Type B pancreatic cell (in vitro differentiated cells): ENCODE results near the gene CAND2. TPM values are rescaled to one million over a fixed set of nuclear protein-coding genes. Genes with fewer than 3 reads are reported as not detected.

Experiments
- DNase-seq: peaks from one replicate; pipeline ENCODE4 v3.0.0; 2021; ENCODE audit warnings: mixed read lengths; ENCODE audit not compliant: unreplicated experiment; ENCODE audit errors: extremely low spot score
- H3K27ac Mint-ChIP-seq: 2 replicates; pipeline ENCODE4 v1.8.0; 2021; ENCODE audit warnings: mild to moderate bottlenecking, mixed read lengths
- H3K27me3 Mint-ChIP-seq: 2 replicates; pipeline ENCODE4 v1.8.0; 2021; ENCODE audit warnings: mixed read lengths
- H3K36me3 Mint-ChIP-seq: 2 replicates; pipeline ENCODE4 v1.8.0; 2021; ENCODE audit warnings: mixed read lengths
- H3K4me1 Mint-ChIP-seq: one replicate; pipeline ENCODE4 v1.8.0; 2021; ENCODE audit warnings: mixed read lengths; ENCODE audit not compliant: unreplicated experiment
- H3K4me3 Mint-ChIP-seq: 2 replicates; pipeline ENCODE4 v1.8.0; 2021; ENCODE audit warnings: mild to moderate bottlenecking, mixed read lengths
- H3K9me3 Mint-ChIP-seq: 2 replicates; pipeline ENCODE4 v1.8.0; 2021; ENCODE audit warnings: mixed read lengths
- total RNA-seq: library from RNA; stranded (reverse); gene quantifications from 2 replicates; pipeline ENCODE4 v1.2.1, GENCODE V29; 2021; ENCODE audit warnings: low replicate concordance
- TF ChIP-seq, protein P1 (sequence below): fragments of 200-600 bp; sonication (generic); conservative IDR thresholded peaks from 2 replicates; pipeline ENCODE4 v1.5.0; 2021; ENCODE audit warnings: antibody characterized with exemption, mild to moderate bottlenecking

The CAND2 gene
- total RNA-seq, 1 donor from 2014 or later, result 11.1 TPM

DNA sequence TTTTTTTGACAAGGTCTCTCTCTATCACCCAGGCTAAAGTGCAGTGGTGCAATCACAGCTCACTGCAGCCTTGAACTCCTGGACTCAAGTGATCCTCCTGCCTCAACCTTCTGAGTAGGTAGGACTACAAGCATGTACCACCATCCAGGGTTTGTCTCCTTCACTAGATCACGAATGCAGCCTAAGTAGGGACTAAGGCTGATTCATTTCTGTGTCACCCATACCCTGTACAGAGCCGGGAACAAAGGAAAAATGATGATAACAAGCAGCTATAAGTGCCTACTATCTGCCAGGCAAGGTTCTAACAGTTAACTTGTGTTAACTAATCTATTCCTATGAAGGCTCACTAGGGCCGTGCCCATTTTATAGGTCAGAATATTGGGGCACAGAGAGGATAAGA is 44.4 kb upstream of the CAND2 start:
- H3K4me1 Mint-ChIP-seq, result peaks cover 5% of the 10 kb centered on the region
- DNase-seq, result no peak
- no peaks in the 10 kb centered on the region for H3K9me3 Mint-ChIP-seq
- H3K27me3 Mint-ChIP-seq, result no peaks in the 10 kb centered on the region
- H3K4me3 Mint-ChIP-seq, result no peak overlapping the region
- H3K36me3 Mint-ChIP-seq, result no peaks in the 10 kb centered on the region
- TF ChIP-seq, protein P1, sequence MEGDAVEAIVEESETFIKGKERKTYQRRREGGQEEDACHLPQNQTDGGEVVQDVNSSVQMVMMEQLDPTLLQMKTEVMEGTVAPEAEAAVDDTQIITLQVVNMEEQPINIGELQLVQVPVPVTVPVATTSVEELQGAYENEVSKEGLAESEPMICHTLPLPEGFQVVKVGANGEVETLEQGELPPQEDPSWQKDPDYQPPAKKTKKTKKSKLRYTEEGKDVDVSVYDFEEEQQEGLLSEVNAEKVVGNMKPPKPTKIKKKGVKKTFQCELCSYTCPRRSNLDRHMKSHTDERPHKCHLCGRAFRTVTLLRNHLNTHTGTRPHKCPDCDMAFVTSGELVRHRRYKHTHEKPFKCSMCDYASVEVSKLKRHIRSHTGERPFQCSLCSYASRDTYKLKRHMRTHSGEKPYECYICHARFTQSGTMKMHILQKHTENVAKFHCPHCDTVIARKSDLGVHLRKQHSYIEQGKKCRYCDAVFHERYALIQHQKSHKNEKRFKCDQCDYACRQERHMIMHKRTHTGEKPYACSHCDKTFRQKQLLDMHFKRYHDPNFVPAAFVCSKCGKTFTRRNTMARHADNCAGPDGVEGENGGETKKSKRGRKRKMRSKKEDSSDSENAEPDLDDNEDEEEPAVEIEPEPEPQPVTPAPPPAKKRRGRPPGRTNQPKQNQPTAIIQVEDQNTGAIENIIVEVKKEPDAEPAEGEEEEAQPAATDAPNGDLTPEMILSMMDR, result no peak
- peak overlapping the region; percentile 86 for H3K27ac Mint-ChIP-seq

DNA sequence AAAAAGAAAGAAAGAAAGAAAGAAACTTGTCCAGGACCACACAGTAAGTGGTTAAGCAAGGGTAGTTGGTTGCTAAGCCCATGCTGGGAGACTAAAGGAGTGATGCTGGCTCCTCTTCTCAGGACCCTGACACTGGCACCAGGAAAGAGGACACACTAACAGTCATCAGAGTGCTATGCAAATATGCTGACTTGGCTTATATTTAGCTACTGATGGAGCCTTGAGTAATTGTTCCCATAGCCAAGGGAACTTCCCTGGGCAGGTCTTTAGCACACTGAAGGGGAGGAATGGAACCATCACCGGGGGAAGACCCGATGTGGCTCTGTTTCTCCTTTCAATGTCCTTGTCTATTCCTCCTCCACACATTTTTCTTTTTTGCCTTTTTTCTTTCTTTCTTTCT is 43.7 kb upstream of the CAND2 start:
- H3K4me3 Mint-ChIP-seq, result no peak overlapping the region
- no peaks in the 10 kb centered on the region for H3K27me3 Mint-ChIP-seq
- TF ChIP-seq, protein P1, result no peak
- H3K9me3 Mint-ChIP-seq, result no peaks in the 10 kb centered on the region
- H3K27ac Mint-ChIP-seq, result peak overlapping the region; percentile 9
- no peaks in the 10 kb centered on the region for H3K36me3 Mint-ChIP-seq
- no peak for DNase-seq
- H3K4me1 Mint-ChIP-seq, result peaks cover 5% of the 10 kb centered on the region

DNA sequence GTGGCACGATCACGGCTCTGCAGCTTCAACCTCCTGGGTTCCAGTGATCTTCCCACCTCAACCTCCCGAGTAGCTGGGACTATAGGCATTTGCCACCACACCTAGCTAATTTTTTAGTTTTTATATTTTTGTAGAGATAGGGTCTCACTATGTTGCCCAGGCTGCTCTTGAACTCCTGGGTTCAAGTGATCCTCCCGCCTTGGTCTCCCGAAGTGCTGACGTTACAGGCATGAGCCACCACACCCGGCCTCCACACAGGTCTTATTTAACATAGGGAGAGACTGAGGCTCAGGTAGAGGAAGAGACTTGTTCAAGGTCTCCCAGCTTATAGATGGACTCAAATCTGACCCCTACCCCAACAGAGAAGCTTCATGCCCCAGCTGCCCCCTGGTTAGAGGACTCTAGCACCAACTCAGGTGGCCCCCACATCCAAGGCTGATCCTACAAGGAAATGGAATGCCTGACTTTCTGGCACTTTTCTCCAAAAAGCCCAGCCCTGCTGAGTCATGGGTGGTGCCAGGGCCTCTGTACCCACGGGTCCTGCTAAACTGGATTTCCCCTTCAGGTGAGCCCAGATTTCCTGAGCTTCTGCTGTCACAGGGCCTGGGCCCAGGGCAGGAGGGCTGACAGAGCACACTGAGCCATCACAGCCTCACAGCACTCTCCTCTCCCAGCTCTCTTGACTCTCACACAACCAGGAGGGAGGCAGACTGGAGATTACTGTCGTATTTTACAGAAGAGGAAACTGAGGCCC is 43.0 kb upstream of the CAND2 start:
- H3K27me3 Mint-ChIP-seq, result no peaks in the 10 kb centered on the region
- H3K36me3 Mint-ChIP-seq, result no peaks in the 10 kb centered on the region
- no peak for DNase-seq
- peaks cover 9% of the 10 kb centered on the region for H3K4me1 Mint-ChIP-seq
- H3K9me3 Mint-ChIP-seq, result no peaks in the 10 kb centered on the region
- H3K27ac Mint-ChIP-seq, result peak overlapping the region; percentile 80
- H3K4me3 Mint-ChIP-seq, result peak overlapping the region; percentile 51
- TF ChIP-seq, protein P1, result no peak

DNA sequence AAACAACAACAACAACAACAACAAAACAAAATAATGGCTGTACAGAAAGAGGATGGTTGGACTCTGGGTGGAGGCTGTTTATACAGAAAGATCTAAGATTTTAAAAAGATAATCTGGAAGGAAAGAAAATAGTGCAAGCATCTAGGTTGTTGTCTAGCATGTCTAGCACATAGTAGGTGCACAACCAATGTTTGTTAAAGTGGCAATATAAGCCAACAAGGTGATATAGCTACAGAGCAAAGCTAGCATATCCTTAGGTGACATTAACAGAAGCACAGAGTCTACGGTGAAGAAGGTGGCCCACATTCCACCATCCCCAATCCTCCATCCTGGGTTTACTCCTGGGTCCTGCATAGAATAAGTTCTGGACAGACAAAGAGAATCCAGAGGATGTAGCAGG is 42.2 kb upstream of the CAND2 start:
- Mint-ChIP-seq H3K4me3 (no peak overlapping the region), H3K27ac (no peak overlapping the region), H3K4me1 (peaks cover 13% of the 10 kb centered on the region), H3K9me3 (no peaks in the 10 kb centered on the region), H3K36me3 (no peaks in the 10 kb centered on the region), H3K27me3 (no peaks in the 10 kb centered on the region)
- TF ChIP-seq, protein P1, result no peak
- DNase-seq, result no peak

DNA sequence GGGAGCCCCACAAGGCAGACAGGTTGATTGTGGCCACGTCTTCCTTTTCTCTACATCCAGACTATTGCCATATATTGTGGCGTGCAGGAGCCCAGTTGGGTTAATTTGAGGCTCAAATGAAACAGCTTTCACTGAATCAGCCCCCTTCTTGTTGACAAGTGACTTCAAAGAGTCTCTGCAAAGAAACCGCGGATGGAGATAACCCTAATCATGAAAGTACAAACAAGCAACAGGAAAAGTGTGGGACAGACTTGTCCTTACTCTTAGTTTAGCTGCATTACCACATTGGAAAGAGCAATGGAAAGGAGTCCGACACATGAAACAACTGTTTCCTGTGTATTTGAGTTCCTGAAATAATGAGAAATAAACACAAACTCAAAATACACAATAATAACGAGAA is 40.7 kb upstream of the CAND2 start:
- Mint-ChIP-seq H3K4me3 (no peak overlapping the region), H3K36me3 (no peaks in the 10 kb centered on the region), H3K27ac (no peak overlapping the region), H3K27me3 (no peaks in the 10 kb centered on the region), H3K9me3 (no peaks in the 10 kb centered on the region), H3K4me1 (peaks cover 25% of the 10 kb centered on the region)
- TF ChIP-seq, protein P1, result no peak
- DNase-seq, result no peak

DNA sequence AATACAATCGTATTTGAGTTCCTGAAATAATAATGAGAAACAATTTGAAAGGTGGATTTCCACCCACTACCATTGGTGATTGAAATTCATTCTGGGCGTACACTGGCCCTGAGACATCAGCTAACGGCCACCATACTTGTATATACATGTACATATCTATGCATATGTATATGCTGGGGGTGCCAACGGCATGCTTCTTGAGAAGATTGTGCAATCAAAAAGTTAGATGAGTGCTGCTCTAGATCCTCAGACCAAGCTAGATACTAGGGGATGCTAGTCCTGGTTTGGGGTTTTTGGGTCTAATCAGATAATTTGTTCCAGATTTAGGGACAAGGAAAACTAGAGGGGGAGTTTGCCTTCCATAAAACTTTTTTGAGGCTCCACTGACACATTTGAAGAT is 40.3 kb upstream of the CAND2 start:
- no peaks in the 10 kb centered on the region for H3K9me3 Mint-ChIP-seq
- no peak overlapping the region for H3K4me3 Mint-ChIP-seq
- no peak overlapping the region for H3K27ac Mint-ChIP-seq
- TF ChIP-seq, protein P1, result no peak
- no peaks in the 10 kb centered on the region for H3K36me3 Mint-ChIP-seq
- no peak for DNase-seq
- peaks cover 25% of the 10 kb centered on the region for H3K4me1 Mint-ChIP-seq
- no peaks in the 10 kb centered on the region for H3K27me3 Mint-ChIP-seq
